Right atrium auricular region (tissue), 2 donors: ENCODE results near the gene HMMR. TPM values are rescaled to one million over a fixed set of nuclear protein-coding genes. Genes with fewer than 3 reads are reported as not detected.

Source experiments
- DNase-seq: peaks from one replicate; pipeline ENCODE4 v3.0.0-alpha.2; 2019; ENCODE audit warnings: low spot score
- H3K27ac ChIP-seq, 2 donors: fragments of 200-600 bp; sonication (generic); 1 replicate in 1 of 2; 2 replicates in 1 of 2; pipeline ENCODE4 v1.5.1; 2016 to 2019
- H3K27me3 ChIP-seq, 2 donors: fragments of 200-600 bp; sonication (generic); one replicate each; pipeline versions ENCODE4 v1.5.1 to v1.6.0; 2017 to 2019
- H3K36me3 ChIP-seq: fragments of 200-600 bp; sonication (generic); one replicate; pipeline ENCODE4 v1.5.1; 2016
- H3K4me1 ChIP-seq, 2 donors: fragments of 200-600 bp; sonication (generic); one replicate each; pipeline versions ENCODE4 v1.5.1 to v1.6.0; 2017 to 2019
- H3K4me3 ChIP-seq, 2 donors: fragments of 200-600 bp; sonication (generic); 1 replicate in 1 of 2; 2 replicates in 1 of 2; pipeline ENCODE4 v1.5.1; 2017 to 2019; ENCODE audit warnings: mild to moderate bottlenecking in 1 of 2, moderate library complexity in 1 of 2
- H3K9me3 ChIP-seq, 2 donors: fragments of 200-600 bp; sonication (generic); one replicate each; pipeline ENCODE4 v1.5.1; 2019
- CTCF ChIP-seq, 2 donors: fragments of 200-600 bp; sonication (generic); IDR thresholded peaks; one replicate each; pipeline ENCODE4 v1.5.1; 2019; ENCODE audit warnings: antibody characterized with exemption in 2 of 2
- total RNA-seq, 2 donors: library from RNA; depleted of rRNA; stranded (reverse); fragments of >200 nt; gene quantifications; one replicate each; pipeline ENCODE4 v1.1.0, GENCODE V29; 2016

HMMR gene
- total RNA-seq, 2 donors from 2014 or later = 0.43 to 2.0 TPM

DNA sequence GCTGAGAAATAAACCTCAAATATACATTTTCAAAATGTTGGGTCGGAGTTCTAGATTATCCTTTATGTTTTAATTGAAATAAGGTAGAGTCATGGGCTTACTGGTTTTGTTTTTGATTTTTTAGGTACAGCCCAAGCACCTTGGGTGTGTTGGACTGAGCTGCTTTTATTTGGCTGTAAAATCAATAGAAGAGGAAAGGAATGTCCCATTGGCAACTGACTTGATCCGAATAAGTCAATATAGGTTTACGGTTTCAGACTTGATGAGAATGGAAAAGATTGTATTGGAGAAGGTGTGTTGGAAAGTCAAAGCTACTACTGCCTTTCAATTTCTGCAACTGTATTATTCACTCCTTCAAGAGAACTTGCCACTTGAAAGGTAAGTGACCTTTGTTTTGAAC, 19.5 kb upstream of the HMMR start:
- no peak for TF ChIP-seq CTCF (IDR thresholded peaks at IDR 0.05)
- Histone ChIP-seq H3K9me3 (no peaks in the 10 kb centered on the region), H3K27ac (no peak overlapping the region), H3K4me1 (peaks cover 0 to 25% of the 10 kb centered on the region in 2 donors), H3K27me3 (no peaks in the 10 kb centered on the region), H3K36me3 (peaks cover 42% of the 10 kb centered on the region), H3K4me3 (no peak overlapping the region)
- DNase-seq = no peak

- DNase-seq = no peak
- Histone ChIP-seq H3K27me3 (no peaks in the 10 kb centered on the region), H3K27ac (no peak overlapping the region), H3K4me3 (no peak overlapping the region), H3K9me3 (no peaks in the 10 kb centered on the region), H3K4me1 (peaks cover 0 to 8% of the 10 kb centered on the region in 2 donors), H3K36me3 (peaks cover 62% of the 10 kb centered on the region)
- no peak for TF ChIP-seq CTCF (IDR thresholded peaks at IDR 0.05)
Observed at GRCh38 chr5:163444526-163444925, 15.9 kb upstream of the HMMR start.

DNA sequence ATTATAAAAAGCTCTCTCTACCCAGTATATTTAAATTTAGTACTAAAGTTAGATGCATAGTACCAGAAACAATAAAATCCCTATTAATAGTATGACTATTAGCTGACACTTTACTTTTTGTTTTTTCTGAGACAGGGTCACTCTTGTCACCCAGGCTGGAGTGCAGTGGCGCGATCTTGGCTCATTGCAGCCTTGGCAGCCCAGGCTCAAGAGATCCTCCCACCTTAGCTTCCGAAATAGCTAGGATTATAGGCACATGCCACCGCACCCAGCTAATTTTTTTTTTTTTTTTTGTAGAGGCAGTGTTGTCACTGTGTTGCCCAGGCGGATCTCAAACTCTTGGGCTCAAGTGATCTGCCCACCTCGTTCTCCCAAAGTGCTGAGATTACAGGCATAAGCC, 15.1 kb upstream of the HMMR start:
- H3K36me3 ChIP-seq = peaks cover 62% of the 10 kb centered on the region
- H3K4me3 ChIP-seq = no peak overlapping the region
- H3K9me3 ChIP-seq = no peaks in the 10 kb centered on the region
- H3K27ac ChIP-seq = no peak overlapping the region
- TF ChIP-seq CTCF (IDR thresholded peaks at IDR 0.05) = no peak
- peaks cover 0 to under 1% of the 10 kb centered on the region in 2 donors for H3K4me1 ChIP-seq
- no peak for DNase-seq
- H3K27me3 ChIP-seq = no peaks in the 10 kb centered on the region

GRCh38 chr5:163447191-163447590, 13.2 kb upstream of the HMMR start:
- TF ChIP-seq CTCF (IDR thresholded peaks at IDR 0.05) = no peak
- H3K36me3 ChIP-seq = peaks cover 62% of the 10 kb centered on the region

GRCh38 chr5:163447875-163448274, 12.6 kb upstream of the HMMR start:
- H3K4me1 ChIP-seq = no peaks in the 10 kb centered on the region
- H3K9me3 ChIP-seq = no peaks in the 10 kb centered on the region
- TF ChIP-seq CTCF (IDR thresholded peaks at IDR 0.05) = no peak
- peaks cover 57% of the 10 kb centered on the region for H3K36me3 ChIP-seq
- no peak for DNase-seq
- no peak overlapping the region for H3K4me3 ChIP-seq
- H3K27ac ChIP-seq = no peak overlapping the region
- no peaks in the 10 kb centered on the region for H3K27me3 ChIP-seq

More at GRCh38 chr5:163447191-163447590, 13.2 kb upstream of the HMMR start:
- Histone ChIP-seq H3K27ac (no peak overlapping the region), H3K27me3 (no peaks in the 10 kb centered on the region), H3K4me1 (no peaks in the 10 kb centered on the region), H3K4me3 (no peak overlapping the region), H3K9me3 (no peaks in the 10 kb centered on the region)
- no peak for DNase-seq

DNA sequence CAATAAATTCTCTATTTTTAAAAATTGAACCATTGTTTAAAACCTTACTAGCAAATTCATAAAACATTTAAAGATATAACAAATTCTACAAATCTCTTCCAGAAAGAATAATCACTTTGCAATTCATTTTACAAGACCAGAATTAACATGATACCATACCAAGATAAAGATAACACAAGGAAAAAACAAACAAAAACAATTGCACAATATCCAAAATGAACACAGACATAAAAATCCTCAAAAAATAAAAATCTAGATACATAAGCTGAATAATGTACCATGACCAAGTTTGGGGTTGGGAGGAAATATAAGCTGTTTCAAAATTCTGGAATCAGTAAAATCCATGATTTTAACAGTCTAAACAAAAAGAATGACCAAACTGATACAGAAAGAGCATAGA, 11.9 kb upstream of the HMMR start:
- H3K27me3 ChIP-seq = no peaks in the 10 kb centered on the region
- no peak overlapping the region for H3K4me3 ChIP-seq
- H3K36me3 ChIP-seq = peaks cover 52% of the 10 kb centered on the region
- DNase-seq = no peak
- no peaks in the 10 kb centered on the region for H3K4me1 ChIP-seq
- no peaks in the 10 kb centered on the region for H3K9me3 ChIP-seq
- no peak for TF ChIP-seq CTCF (IDR thresholded peaks at IDR 0.05)
- no peak overlapping the region for H3K27ac ChIP-seq
